ENCODE results near the gene COLEC11. TPM values are rescaled to one million over a fixed set of nuclear protein-coding genes. Genes with fewer than 3 reads are reported as not detected.

COLEC11 gene
- total RNA-seq, 1 experiment from 2014 or later = not detected

- Histone ChIP-seq H3K4me3 (ENCODE audit: low read length) (no peak overlapping the region), H2AFZ (ENCODE audit: low read length) (no peak overlapping the region)
- no peak for DNase-seq
Observed at GRCh38 chr2:3674066-3674845, 79.3 kb downstream of the COLEC11 start.

GRCh38 chr2:3675687-3676086 is 80.8 kb downstream of the COLEC11 start:
- no peak for DNase-seq
- Histone ChIP-seq H4K20me1 (ENCODE audit: insufficient read depth, low read depth, low read length) (no peaks in the 10 kb centered on the region), H3K4me3 (ENCODE audit: low read length) (no peak overlapping the region), H2AFZ (ENCODE audit: low read length) (no peak overlapping the region), H3K4me1 (ENCODE audit: low read length) (no peaks in the 10 kb centered on the region), H3K9ac (ENCODE audit: low read length) (no peak overlapping the region), H3K27me3 (ENCODE audit: low read length) (no peaks in the 10 kb centered on the region), H3K9me2 (replicated peaks; ENCODE audit: insufficient read depth, low read length) (no peaks in the 10 kb centered on the region), H3K36me3 (ENCODE audit: insufficient read depth, low read length) (no peaks in the 10 kb centered on the region), H3K9me3 (ENCODE audit: low read length) (no peaks in the 10 kb centered on the region), H3K27ac (ENCODE audit: low read length) (no peak overlapping the region), H3K79me2 (ENCODE audit: low read length) (no peaks in the 10 kb centered on the region), H3K4me2 (ENCODE audit: low read depth, low read length, poor library complexity, severe bottlenecking) (no peak overlapping the region)

More at GRCh38 chr2:3674066-3674845, 79.3 kb downstream of the COLEC11 start:
- H3K9me2 ChIP-seq (replicated peaks; ENCODE audit: insufficient read depth, low read length) = no peaks in the 10 kb centered on the region
- no peak overlapping the region for H3K4me2 ChIP-seq (ENCODE audit: low read depth, low read length, poor library complexity, severe bottlenecking)
- H3K36me3 ChIP-seq (ENCODE audit: insufficient read depth, low read length) = no peaks in the 10 kb centered on the region
- H3K4me1 ChIP-seq (ENCODE audit: low read length) = no peaks in the 10 kb centered on the region
- no peaks in the 10 kb centered on the region for H4K20me1 ChIP-seq (ENCODE audit: insufficient read depth, low read depth, low read length)
- H3K27ac ChIP-seq (ENCODE audit: low read length) = no peak overlapping the region
- no peaks in the 10 kb centered on the region for H3K9me3 ChIP-seq (ENCODE audit: low read length)
- no peaks in the 10 kb centered on the region for H3K27me3 ChIP-seq (ENCODE audit: low read length)
- no peaks in the 10 kb centered on the region for H3K79me2 ChIP-seq (ENCODE audit: low read length)
- no peak overlapping the region for H3K9ac ChIP-seq (ENCODE audit: low read length)

GRCh38 chr2:3677436-3677835 is 82.5 kb downstream of the COLEC11 start:
- DNase-seq = no peak
- H2AFZ ChIP-seq (ENCODE audit: low read length) = no peak overlapping the region
- no peak overlapping the region for H3K27ac ChIP-seq (ENCODE audit: low read length)
- H3K4me3 ChIP-seq (ENCODE audit: low read length) = no peak overlapping the region
- H3K9ac ChIP-seq (ENCODE audit: low read length) = no peak overlapping the region
- no peaks in the 10 kb centered on the region for H3K9me2 ChIP-seq (replicated peaks; ENCODE audit: insufficient read depth, low read length)
- H3K36me3 ChIP-seq (ENCODE audit: insufficient read depth, low read length) = no peaks in the 10 kb centered on the region
- H3K27me3 ChIP-seq (ENCODE audit: low read length) = no peaks in the 10 kb centered on the region
- no peaks in the 10 kb centered on the region for H4K20me1 ChIP-seq (ENCODE audit: insufficient read depth, low read depth, low read length)
- H3K4me2 ChIP-seq (ENCODE audit: low read depth, low read length, poor library complexity, severe bottlenecking) = no peak overlapping the region
- H3K9me3 ChIP-seq (ENCODE audit: low read length) = no peaks in the 10 kb centered on the region
- H3K79me2 ChIP-seq (ENCODE audit: low read length) = no peaks in the 10 kb centered on the region
- H3K4me1 ChIP-seq (ENCODE audit: low read length) = peaks cover 13% of the 10 kb centered on the region

GRCh38 chr2:3678212-3678611 is 83.3 kb downstream of the COLEC11 start:
- H2AFZ ChIP-seq (ENCODE audit: low read length) = no peak overlapping the region
- no peaks in the 10 kb centered on the region for H3K27me3 ChIP-seq (ENCODE audit: low read length)
- no peak for DNase-seq
- peaks cover 13% of the 10 kb centered on the region for H3K4me1 ChIP-seq (ENCODE audit: low read length)
- no peaks in the 10 kb centered on the region for H3K9me2 ChIP-seq (replicated peaks; ENCODE audit: insufficient read depth, low read length)
- H3K4me3 ChIP-seq (ENCODE audit: low read length) = no peak overlapping the region
- H3K9me3 ChIP-seq (ENCODE audit: low read length) = no peaks in the 10 kb centered on the region
- no peaks in the 10 kb centered on the region for H3K79me2 ChIP-seq (ENCODE audit: low read length)
- no peaks in the 10 kb centered on the region for H4K20me1 ChIP-seq (ENCODE audit: insufficient read depth, low read depth, low read length)
- H3K27ac ChIP-seq (ENCODE audit: low read length) = no peak overlapping the region
- no peaks in the 10 kb centered on the region for H3K36me3 ChIP-seq (ENCODE audit: insufficient read depth, low read length)
- H3K4me2 ChIP-seq (ENCODE audit: low read depth, low read length, poor library complexity, severe bottlenecking) = no peak overlapping the region
- no peak overlapping the region for H3K9ac ChIP-seq (ENCODE audit: low read length)

- Histone ChIP-seq H3K9me3 (ENCODE audit: low read length) (no peaks in the 10 kb centered on the region), H4K20me1 (ENCODE audit: insufficient read depth, low read depth, low read length) (no peaks in the 10 kb centered on the region), H3K36me3 (ENCODE audit: insufficient read depth, low read length) (no peaks in the 10 kb centered on the region), H3K4me1 (ENCODE audit: low read length) (peaks cover 13% of the 10 kb centered on the region), H3K27ac (ENCODE audit: low read length) (no peak overlapping the region), H3K79me2 (ENCODE audit: low read length) (no peaks in the 10 kb centered on the region), H3K4me3 (ENCODE audit: low read length) (no peak overlapping the region), H2AFZ (ENCODE audit: low read length) (no peak overlapping the region), H3K4me2 (ENCODE audit: low read depth, low read length, poor library complexity, severe bottlenecking) (no peak overlapping the region), H3K9ac (ENCODE audit: low read length) (no peak overlapping the region), H3K27me3 (ENCODE audit: low read length) (no peaks in the 10 kb centered on the region), H3K9me2 (replicated peaks; ENCODE audit: insufficient read depth, low read length) (no peaks in the 10 kb centered on the region)
- no peak for DNase-seq
Observed at GRCh38 chr2:3679180-3679579, 84.3 kb downstream of the COLEC11 start.

GRCh38 chr2:3679616-3680393 is 84.9 kb downstream of the COLEC11 start:
- Histone ChIP-seq H3K27ac (ENCODE audit: low read length) (no peak overlapping the region), H2AFZ (ENCODE audit: low read length) (no peak overlapping the region), H3K4me2 (ENCODE audit: low read depth, low read length, poor library complexity, severe bottlenecking) (no peak overlapping the region), H3K9me2 (replicated peaks; ENCODE audit: insufficient read depth, low read length) (no peaks in the 10 kb centered on the region), H4K20me1 (ENCODE audit: insufficient read depth, low read depth, low read length) (no peaks in the 10 kb centered on the region), H3K4me1 (ENCODE audit: low read length) (peaks cover 13% of the 10 kb centered on the region), H3K4me3 (ENCODE audit: low read length) (no peak overlapping the region), H3K9me3 (ENCODE audit: low read length) (no peaks in the 10 kb centered on the region), H3K27me3 (ENCODE audit: low read length) (no peaks in the 10 kb centered on the region), H3K36me3 (ENCODE audit: insufficient read depth, low read length) (no peaks in the 10 kb centered on the region), H3K9ac (ENCODE audit: low read length) (no peak overlapping the region), H3K79me2 (ENCODE audit: low read length) (no peaks in the 10 kb centered on the region)
- no peak for DNase-seq

GRCh38 chr2:3680548-3681345 is 85.8 kb downstream of the COLEC11 start:
- Histone ChIP-seq H3K4me3 (ENCODE audit: low read length) (no peak overlapping the region), H4K20me1 (ENCODE audit: insufficient read depth, low read depth, low read length) (no peaks in the 10 kb centered on the region), H3K9me2 (replicated peaks; ENCODE audit: insufficient read depth, low read length) (no peaks in the 10 kb centered on the region), H3K9me3 (ENCODE audit: low read length) (no peaks in the 10 kb centered on the region), H3K27me3 (ENCODE audit: low read length) (no peaks in the 10 kb centered on the region), H3K79me2 (ENCODE audit: low read length) (no peaks in the 10 kb centered on the region), H3K27ac (ENCODE audit: low read length) (no peak overlapping the region), H2AFZ (ENCODE audit: low read length) (peak overlapping the region; percentile 79; the same call in 1 of the 2 replicates), H3K9ac (ENCODE audit: low read length) (no peak overlapping the region), H3K36me3 (ENCODE audit: insufficient read depth, low read length) (no peaks in the 10 kb centered on the region), H3K4me1 (ENCODE audit: low read length) (peaks cover 13% of the 10 kb centered on the region), H3K4me2 (ENCODE audit: low read depth, low read length, poor library complexity, severe bottlenecking) (peak overlapping the region; percentile 37)
- DNase-seq = no peak

- no peaks in the 10 kb centered on the region for H3K36me3 ChIP-seq (ENCODE audit: insufficient read depth, low read length)
- H3K27ac ChIP-seq (ENCODE audit: low read length) = no peak overlapping the region
- H3K4me3 ChIP-seq (ENCODE audit: low read length) = no peak overlapping the region
- H3K9me2 ChIP-seq (replicated peaks; ENCODE audit: insufficient read depth, low read length) = no peaks in the 10 kb centered on the region
- no peaks in the 10 kb centered on the region for H3K79me2 ChIP-seq (ENCODE audit: low read length)
- H3K27me3 ChIP-seq (ENCODE audit: low read length) = no peaks in the 10 kb centered on the region
- no peak overlapping the region for H3K9ac ChIP-seq (ENCODE audit: low read length)
- peak overlapping the region; percentile 46; the same call in 1 of the 2 replicates for H2AFZ ChIP-seq (ENCODE audit: low read length)
- H4K20me1 ChIP-seq (ENCODE audit: insufficient read depth, low read depth, low read length) = no peaks in the 10 kb centered on the region
- H3K4me2 ChIP-seq (ENCODE audit: low read depth, low read length, poor library complexity, severe bottlenecking) = peak overlapping the region; percentile 37
- peaks cover 13% of the 10 kb centered on the region for H3K4me1 ChIP-seq (ENCODE audit: low read length)
- DNase-seq = no peak
- no peaks in the 10 kb centered on the region for H3K9me3 ChIP-seq (ENCODE audit: low read length)
Observed at GRCh38 chr2:3681625-3682024, 86.7 kb downstream of the COLEC11 start.
